ENCODE results near the gene ZFPM1.
A peak's percentile ranks its signal among the peaks of the same experiment; 100 is the strongest.

The ZFPM1 gene

DNA sequence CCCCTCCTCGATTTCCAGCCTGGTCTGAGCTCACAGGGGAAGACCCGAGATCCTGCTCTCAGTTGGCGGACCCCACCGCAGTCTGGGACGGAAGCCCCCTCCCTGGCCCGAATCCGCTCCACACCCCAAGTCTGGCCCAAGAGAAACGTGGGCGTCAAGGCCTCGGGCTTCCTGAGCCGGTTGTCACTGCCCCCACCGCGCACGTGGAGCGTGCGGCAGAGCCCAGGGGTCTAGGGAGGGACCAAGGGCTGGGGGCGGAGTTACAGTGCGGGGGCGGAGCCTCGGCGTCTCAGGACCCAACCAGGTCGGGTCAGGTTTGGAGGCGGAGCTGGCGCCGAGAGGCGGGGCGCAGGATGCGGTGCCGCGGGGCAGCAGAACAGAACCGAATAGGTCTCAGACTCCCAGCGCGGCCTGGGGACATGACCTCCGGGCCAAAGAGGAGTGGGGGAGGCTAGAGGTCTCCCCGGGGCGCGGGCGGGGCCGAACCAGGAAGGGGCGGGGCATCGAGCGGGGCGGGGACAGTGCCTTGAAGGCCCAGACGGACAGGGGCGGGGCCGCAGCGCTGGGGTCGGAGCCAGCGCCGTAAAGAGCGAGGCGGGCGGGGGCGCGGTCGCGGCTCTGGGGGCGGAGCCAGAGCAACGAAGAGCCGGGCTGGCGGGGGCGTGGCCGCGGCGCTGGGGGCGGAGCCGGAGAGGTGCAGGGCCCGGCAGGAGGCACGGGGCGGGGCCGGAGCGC lies 431 bp upstream of the ZFPM1 start:
- DNase-seq = peak; percentile 92

DNA sequence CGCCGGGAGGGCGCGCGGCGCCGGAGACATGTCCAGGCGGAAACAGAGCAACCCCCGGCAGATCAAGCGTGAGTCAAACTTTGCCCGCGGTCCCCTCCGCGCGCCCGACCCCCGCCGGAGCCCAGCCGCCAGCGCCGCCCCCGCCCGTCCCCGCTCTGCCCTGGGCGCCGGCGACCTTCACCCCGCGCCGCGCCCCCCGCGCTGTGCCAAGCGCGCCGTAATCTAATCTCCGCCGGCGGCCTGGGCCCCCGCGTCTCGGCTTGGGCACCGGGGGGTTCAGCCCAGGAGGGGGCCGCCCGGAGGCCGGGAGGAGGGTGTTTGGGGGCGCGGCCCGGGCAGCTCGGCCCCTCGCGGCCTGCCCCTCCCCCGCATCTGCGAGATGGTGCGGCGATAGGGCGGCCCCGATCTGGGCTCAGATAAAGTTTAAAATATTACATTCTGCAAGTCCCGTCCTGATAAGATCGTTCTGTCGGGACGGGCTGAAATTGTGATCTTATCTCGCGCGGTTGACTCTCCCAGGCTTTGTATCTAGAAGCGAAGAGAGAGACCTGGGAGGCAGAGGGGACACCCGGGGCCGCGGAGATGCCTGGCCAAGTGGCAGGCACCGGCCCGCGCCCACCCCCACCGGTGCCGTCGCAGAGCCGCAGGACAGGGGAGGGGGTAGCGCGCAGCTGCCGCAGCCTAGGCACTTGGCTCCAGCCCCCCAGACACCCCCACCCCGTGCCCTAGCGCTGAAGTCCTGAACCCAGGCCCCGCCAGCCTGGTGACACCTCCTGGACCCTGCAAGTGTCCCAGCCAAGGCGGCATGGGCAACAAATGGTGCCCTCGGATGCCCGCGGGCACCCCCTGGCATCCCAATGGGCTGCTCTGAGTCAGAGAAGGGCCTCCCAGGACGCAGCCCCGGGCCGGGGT lies 787 bp downstream of the ZFPM1 start:
- peak; percentile 45 for DNase-seq

DNA sequence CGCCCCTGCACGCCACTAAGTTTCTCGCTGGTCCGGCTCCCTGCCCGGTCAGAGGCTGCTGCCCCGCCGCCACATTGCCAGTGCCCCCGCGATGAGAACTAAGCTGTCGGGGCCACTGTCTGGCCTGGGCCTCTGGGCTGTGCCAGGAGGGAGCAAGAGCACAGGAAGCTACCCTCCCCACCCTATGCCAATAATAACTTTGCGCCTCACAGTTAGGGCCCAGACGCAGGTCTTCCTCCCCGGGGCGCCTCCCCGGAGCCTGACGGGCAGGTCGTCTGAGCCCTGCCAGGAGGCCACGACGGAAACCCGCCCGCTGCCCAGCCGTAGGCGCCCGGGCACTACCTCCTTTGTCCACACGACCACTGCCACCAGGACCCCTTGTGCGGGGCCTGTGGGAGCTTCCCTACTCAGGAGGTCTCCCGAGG lies 1.5 kb downstream of the ZFPM1 start:
- DNase-seq = peak; percentile 65

DNA sequence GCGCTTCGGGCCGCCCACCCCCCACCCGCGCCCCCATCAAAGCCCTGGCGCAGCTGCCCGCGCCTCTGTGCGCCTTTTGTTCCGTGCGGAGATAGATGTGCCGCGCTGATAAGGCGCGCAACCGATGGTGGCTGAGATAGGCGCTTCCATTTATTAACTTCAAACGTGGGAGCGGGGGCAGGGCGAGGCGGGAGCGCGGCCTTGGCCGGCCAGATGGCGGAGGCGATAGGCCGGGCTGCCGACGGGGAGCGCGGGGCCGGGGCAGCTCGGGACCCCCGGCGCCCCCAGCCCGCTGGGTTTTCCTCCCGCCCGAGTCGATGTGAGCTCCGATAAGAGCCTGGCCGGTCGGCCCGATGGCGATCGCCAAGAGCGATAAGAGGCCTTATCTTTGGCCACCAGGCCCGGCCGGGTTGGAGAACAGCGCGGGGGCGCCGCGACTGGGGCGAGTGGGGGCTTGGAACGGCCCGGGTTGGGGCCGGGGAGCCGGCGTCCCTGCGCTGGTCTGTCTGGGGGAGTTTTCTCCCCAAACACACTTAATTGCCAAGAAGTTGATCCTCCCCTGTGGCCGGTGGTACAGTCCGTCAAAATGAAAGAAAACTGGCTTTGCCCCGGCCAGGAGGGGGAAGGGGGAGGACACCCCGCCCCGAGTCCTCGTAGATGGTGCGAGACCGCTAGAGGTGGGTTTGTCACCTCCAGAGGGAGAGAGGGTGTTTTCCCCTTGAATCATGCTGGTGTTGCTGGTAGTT lies 2.7 kb downstream of the ZFPM1 start:
- DNase-seq = peak; percentile 70

DNA sequence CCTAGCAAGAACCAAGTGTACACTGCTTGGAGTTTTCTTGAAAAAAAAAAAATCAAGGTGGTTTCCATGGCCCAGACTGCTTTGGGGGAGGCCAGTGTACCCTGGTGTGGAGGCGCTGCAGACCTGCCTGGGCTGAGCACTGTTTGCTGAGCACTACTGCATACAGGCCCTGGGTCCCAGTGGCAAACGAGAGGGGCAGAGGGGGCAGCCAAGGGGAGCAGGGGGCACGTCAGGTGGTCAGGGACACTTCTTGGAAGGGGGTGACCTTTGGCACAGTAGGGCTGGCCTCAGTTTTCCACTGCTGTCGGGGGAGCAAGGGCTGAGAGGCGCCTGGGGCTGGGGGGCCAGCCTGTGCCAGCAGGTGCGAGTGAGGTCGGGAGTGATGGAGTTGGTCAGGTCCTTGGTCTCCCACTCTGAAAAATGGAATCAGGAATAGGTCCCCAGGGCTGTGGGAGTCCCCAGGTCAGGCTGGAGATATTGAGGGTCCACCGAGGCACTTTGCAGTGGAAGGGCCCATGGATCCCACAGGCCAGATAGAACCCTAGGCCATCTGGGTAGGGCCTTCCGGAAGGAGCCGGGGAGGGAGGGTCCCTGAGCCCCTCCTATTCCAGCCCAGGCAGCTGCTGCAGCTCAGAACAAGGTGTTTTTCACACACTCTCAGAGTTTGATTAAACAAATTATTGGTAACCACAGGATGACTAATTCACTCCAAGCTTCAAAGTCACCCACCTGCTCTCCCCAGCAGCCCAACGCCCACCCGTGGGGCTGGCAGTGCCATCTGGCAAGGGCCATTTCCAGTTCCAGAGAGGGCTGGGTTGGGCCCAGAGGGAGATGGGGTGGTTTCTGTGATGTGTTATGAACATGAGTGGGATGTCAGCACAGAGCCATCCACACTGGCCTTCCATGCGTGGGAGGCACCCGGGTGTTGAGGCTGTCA lies 3.5 kb downstream of the ZFPM1 start:
- peak; percentile 80 for DNase-seq

DNA sequence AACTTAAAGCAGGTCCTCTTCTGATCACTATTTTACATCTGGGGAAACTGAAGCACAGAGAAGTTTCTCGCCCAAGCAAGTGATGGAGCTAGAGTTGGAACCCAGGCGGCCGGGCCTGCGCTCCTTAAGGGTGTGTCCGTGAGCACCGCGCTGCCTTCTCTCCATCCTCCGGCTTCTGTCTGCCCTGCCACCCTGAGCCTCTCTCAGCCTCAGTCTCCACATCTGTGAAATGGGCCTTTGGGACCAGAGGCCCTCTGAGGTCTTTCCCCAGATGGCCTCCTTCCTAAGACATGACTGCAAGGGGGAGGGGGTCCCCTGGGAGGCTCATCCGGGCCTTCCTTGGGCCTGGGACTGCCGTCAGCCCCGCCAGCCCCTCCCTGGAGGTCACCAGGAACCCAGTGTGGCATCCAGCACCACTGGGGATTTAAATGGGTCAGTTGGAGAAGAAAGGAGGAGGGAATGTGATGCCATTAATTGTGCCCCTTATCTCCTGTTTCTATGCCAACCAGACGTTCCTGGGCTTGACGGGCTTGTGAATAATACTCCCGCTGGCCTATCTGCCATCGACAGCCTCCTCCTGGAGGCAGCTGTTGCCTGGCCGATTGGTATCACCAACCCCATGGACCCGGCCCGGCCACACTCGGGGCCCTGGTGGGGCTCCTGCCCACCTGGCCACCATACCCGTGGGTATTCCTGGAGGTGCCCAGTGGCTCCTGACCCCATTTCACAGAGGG lies 5.1 kb downstream of the ZFPM1 start:
- DNase-seq = no peak

DNA sequence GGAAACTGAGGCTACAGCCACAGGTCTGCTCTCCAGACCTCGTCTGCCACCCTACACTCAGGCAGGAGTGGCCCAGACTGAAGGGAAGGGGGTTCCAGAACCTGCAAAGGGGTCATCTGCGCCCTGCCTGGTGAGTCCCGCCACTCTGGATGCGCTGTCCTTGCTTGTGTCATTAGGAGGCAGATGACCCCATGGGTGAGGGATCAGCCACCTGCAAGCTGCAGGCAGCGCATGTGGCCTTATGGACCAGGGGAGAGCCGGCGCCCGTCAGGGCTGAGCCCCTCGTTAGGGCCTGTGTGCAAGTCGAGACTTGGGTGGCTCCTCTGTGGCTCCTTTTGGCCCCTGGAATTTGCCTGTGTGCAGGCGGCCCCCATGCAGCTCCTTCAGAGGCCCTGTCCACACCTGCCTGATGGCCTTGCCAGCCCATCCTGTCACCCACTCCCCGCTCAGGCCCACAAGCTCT lies 5.7 kb downstream of the ZFPM1 start:
- DNase-seq = no peak

DNA sequence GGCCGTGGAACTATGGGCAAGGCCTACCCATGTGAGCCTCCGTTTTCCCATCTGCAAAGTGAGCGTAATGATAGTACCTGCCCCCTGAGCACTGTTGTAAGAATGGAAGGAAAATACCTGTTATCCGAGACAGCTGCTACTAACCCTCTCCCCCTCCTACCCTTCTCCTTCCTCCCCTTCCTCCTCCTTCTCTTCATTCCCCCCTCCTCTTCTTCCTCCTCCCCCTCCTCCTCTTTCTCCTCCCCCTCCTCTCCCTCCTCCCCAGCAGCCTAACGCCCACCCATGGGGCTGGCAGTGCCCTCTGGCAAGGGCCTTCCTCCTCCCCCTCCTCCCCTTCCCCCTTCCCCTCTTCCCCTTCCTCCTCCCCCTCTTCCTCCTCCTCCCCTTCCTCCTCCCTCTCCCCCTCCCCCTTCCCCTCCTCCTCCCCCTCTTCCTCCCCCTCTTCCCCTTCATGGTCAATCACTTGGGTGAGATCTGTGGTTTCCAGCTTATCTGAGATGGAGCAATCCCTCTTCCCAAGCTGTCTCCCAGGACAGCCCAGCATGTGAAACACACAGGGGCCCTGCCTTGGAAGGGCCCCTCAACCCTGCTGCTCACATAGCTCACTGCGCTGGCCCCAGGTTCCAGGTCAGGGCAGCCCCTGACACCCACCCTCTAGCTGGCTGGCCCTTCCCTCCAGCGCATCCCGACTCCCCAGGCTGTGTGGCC lies 6.4 kb downstream of the ZFPM1 start:
- DNase-seq = peak; percentile 47

DNA sequence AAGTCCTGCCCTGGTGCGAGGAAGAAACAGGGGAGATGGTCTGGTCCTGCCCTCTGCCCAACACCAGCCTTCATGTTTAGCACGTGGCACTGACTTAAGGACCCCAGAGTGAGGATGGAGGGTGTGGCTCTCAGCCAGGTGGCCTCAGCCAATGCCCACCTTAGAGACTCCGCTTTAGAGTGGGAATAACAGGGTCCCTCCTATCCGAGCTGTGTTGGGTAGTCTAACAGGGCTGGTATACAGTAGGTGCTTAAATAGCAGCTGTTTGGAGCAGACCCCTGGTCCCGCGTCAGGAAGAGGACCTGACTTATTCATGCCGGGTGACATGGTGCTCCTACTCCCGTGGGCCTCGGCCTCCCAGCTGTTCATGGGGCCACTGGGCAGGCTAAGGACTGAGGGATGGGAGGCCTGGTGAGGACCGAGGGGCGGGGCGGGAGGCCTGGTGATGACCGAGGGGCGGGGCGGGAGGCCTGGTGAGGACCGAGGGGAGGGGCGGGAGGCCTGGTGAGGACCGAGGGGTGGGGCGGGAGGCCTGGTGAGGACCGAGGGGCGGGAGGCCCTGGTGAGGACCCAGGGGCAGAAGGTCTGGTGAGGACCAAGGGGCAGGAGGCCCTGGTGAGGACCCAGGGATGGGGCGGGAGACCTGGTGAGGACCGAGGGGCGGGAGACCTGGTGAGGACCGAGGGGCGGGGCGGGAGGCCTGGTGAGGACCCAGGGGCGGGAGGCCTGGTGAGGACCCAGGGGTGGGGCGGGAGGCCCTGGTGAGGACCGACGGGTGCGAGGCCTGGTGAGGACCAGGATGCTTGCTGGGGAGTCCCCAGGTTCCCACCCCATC lies 7.6 kb downstream of the ZFPM1 start:
- no peak for DNase-seq

DNA sequence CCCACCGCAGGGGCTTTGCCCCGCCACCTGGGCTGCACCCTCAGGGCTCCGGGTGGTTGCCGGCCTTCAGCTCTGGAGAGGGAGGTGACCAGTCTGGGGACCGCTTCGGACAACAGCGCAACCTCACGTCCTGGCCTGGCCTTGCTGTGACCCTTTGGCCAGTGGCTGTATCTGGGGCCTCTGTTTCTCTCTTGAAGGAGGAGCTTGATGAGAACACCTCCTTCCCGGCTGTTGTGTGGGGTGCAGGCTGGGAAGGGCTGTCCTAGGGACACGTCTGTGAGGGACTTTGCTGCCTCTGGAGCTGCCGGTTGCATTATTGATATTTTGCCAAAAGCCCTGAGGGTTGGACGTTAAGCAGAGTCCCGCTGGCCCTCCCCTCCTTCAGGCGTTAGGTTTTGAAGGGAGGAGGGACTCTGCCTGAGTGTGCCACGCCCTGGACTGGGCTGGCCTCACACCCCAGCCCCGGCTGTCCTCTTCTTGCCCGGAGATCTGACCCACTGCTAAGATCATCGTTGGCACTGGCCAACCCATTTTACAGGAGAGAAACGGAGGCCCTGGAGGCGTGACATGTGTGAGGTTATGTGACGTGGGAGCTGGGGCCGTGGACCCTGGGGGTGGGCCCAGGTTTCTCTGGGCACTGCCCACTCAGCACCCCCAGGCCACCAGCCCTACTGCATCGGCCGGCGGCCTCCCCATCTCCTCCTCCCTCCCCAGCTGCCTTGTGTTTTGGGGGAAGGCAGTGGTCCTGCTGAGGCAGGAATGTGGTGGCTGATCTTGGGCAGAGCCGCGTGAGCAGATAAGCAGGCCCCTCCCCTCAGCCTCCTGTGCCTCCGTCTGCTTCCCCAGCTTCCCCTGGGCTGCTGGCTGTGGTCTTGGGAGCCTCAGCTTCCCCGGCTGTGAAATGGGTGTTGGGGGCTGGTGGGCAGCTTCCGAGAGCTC lies 8.5 kb downstream of the ZFPM1 start:
- peak; percentile 60 for DNase-seq

DNA sequence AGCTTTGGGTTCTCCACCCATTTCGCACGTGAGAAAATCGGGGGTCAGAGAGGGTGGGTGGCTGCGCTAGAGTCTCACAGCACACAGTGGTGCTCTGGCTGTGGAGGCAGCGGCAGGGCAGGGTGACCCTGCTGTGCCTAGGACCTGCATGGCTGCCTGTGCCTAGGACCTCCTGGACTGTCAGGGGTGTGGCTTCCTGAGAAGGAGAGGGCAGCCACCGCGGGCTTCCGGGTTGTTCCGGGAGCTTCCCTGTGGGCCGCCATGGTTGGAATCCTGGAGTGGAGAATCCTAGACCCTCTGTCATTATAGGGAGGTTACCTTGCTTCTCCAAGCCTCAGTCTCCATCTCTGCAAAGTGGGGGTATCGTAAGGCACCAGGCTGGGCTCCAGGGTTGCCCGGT lies 9.3 kb downstream of the ZFPM1 start:
- no peak for DNase-seq

DNA sequence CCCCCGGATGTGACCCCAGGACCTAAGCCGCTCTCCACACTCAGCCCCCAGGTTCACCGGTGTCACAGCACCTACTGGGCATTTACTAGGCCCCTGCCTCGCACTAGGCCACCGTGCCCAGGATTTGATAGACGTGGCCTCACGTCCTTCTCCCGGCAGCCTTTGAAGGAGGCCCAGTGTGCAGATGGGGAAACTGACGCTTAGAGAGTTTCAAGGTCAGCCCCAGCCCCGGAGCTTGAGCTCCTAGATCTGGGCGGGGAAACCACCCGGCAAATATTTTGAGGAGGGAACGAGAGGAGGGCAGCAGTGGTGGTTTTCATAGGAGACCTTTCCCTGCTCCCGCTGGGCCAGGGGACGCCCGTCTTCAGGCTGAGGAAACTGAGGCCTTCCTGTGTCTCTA lies 10.3 kb downstream of the ZFPM1 start:
- DNase-seq = no peak

DNA sequence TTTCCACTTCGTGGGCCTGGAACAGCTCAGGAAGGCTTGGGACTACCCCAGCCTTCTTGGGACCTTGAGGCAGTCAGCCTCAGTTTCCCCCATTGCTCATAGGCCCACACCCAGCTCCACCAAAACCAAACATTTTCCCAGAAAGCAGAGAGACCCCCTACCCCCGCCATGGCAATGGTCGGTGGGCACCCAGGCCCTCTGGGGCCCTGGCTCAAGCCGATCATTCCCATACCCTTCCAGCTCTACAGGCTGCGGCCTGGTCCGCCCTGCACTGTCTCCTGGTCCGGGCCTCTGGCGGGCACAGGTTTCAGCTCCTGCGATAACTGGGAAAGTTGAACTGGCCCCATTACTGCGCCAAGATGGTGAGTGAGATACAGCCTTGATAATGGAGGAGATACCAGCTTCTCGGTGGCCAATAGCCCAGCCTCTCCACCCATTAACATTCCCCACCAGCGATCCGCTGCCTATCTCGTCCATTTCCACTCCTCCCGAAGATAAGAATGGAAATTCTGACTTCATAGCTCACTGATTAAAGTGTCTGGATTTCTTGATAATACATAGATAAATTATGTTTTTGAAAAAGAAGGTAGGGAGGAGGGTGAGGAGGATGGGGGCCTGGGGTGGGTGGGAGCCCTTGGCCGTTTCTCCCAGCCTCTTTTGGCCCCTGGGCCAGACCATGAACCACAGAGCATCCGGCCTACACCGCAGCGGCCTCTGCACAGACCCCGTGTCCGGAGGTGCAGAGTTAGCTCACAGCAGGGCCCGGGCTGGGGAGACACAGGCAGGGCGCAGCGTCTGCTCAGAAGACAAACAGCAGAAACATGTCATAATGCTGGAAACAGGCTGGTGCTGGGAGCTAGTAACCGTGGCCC lies 11.6 kb downstream of the ZFPM1 start:
- DNase-seq = no peak

DNA sequence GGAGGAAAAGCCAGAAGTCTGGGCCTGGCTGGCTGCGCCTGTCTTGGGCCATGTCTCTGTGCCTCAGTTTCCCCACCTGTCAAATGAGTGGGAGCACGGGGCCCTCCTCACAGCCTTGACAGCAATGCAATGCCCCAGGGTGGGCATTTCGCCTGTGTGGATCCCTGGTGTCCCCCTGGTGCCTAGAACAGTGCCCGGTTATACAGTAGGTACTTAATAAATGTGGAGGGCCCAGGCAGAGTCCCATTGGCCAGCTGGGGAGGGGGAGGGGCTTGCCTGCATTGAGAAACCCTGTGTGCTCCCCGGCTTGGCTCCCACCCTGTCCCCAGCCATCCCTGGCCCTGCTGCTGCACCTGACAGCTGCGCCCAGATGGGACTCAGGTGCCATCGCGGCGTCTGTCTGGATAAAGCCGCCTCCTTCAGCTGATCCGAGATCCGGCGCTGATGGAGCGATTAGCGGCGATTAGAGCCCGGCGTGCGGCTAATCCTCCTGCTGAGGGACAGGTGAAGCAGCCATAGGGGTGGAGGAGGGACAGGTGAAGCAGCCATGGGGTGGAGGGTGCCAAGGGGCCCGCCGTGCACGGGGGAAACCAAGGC lies 12.4 kb downstream of the ZFPM1 start:
- peak; percentile 7 for DNase-seq

DNA sequence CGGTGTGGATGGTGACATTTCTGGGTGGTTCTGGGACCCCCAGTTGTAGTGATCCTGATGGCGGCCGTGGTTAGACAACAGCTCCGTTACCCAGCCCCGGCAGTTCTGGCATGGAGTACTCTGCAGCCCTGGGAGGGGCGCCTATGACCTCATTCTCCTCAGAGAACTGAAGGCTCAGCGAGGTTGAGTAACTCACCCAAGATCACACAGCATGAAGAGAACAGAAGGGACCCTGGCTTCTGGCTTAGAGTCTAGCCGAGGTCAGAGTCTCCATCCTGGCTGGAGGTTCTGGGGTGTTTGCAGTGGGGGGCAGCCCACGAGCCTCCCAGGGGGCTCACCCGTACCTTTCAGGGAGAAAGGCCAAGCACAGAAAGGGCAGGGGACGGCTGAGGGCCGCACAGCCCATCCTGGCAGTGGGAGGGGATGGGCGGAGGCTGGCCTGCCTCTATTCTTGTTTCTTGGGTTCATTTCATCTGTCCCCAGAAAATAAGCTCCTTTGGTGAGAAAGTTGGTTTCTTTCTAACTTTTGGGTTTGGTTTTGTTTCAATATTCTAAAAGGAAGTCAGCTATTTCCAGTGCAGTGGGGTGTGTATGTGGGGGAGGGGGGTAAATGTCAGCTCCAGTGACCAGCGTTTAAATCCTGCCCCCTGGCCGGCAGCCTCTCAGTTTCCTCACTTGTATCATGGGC lies 13.2 kb downstream of the ZFPM1 start:
- peak; percentile 3 for DNase-seq

DNA sequence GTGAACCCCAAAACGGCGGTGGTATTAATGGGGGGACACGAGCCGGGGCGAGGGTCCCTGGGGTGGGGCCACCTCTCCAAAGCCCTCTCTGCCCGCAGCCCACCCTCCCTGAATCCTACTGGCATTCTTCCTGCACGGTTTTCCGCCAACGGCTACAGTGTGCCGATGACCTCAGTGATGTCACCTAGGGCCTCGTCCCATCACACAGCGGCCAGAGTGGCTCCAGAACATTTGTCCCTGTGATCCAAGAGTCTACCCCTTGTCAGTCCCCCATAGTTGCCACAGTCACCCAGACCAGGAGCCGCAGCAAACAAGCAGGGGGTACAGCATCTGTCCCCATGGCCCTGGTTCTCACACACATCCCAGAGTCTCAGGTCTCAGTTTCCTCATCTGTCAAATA lies 13.9 kb downstream of the ZFPM1 start:
- no peak for DNase-seq

DNA sequence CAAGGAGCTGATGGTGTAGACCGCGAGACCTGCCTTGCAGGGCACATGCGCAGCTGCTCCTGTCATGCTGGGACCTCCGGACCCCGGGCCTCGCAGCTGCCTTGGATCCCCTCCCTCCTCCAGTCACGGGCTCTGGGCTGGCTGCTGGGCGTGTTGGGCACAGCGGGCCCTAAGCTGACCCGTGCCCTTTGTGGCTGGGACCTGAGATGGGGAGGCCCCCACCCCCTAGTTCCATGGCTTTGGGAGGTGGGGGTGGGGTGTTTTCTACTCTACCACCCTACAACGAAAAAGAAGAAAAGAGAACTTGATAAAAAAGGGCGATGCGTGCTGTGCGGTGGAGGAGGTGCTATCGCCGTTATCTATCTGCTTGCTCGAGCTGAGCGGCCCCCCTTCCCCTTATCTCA lies 14.5 kb downstream of the ZFPM1 start:
- DNase-seq = no peak

Measured in NCI-H69 (cell line).